Measurements from ENCODE around the gene LYPLAL1. TPM values are rescaled to one million over a fixed set of nuclear protein-coding genes. Genes with fewer than 3 reads are reported as not detected.

The LYPLAL1 gene
- total and polyA plus RNA-seq, 9 of the 15 experiments (the other 6 are each of a cell fraction or from before 2014, with no cell fraction given): 14.9 to 179 (median 46.3) TPM

- no peak for TF ChIP-seq ZNF76 (CRISPR knock-in tag; IDR thresholded peaks at IDR 0.05; ENCODE audit: borderline replicate concordance)
- no peak for TF ChIP-seq PTBP1 (IDR thresholded peaks at IDR 0.05; ENCODE audit: low read depth, low read length)
Observed at GRCh38 chr1:219177363-219177762, 3.7 kb downstream of the LYPLAL1 start (continued).

- Histone ChIP-seq H3K9me1 (ENCODE audit: control insufficient read depth, insufficient read depth, low read length) (no peaks in the 10 kb centered on the region), H3K27me3 (ENCODE audit: control insufficient read depth in 2 of 2, insufficient read depth in 2 of 2, low read length in 2 of 2) (no peaks in the 10 kb centered on the region), H3K4me2 (ENCODE audit: insufficient read depth, low read length) (no peak overlapping the region), H4K20me1 (replicated peaks; ENCODE audit: control insufficient read depth, insufficient read depth, low read length) (0 out of 2 replicates have a peak, but pooled peaks cover 4% of the 10 kb centered on the region), H3K79me2 (ENCODE audit: control insufficient read depth, insufficient read depth, low read length) (peaks cover 54% of the 10 kb centered on the region), H3K9me3 (replicated peaks; ENCODE audit: control insufficient read depth, insufficient read depth, low read depth, low read length) (no peaks in the 10 kb centered on the region), H3K36me3 (ENCODE audit: control insufficient read depth, insufficient read depth, low read length) (peaks cover 43% of the 10 kb centered on the region), H3K27ac (ENCODE audit: extremely low read depth, low read depth, low read length) (no peak overlapping the region), H3K4me3 (no peak overlapping the region), H3K4me1 (replicated peaks in 1 of 2; ENCODE audit: control insufficient read depth in 2 of 2, insufficient read depth in 2 of 2, low read length in 2 of 2) (peaks cover 9 to 10% of the 10 kb centered on the region in 2 experiments; a peak in 3 of 5 replicates), H2AFZ (ENCODE audit: low read depth, low read length) (no peak overlapping the region), H3K9ac (ENCODE audit: insufficient read depth in 1 of 2, low read depth in 2 of 2, low read length in 2 of 2) (no peak overlapping the region)
- POLR2A ChIA-PET: no interaction called here
- ATAC-seq (no peak), DNase-seq (ENCODE audit: extremely low read depth in 1 of 4, low spot score in 3 of 4) (no peak), FAIRE-seq (no peak)
- 86% methylated on average over 1 of the region's 1 CpG for WGBS (ENCODE audit: insufficient coverage, low coverage, missing lambda C conversion rate)
- no TSS peak for BruUV-seq (replicated peaks)
- intact Hi-C loops (cut with micrococcal nuclease) (loop anchor here (5.0 to 10.0 kb wide), 2 partner anchors 111 to 873 kb away; no protein-coding TSS in a partner anchor), in situ Hi-C loops (cut with MboI) (no loop called here)
- CTCF ChIA-PET (ENCODE audit: low intra/inter-chr PET ratio): no interaction called here
- TF ChIP-seq CAMTA2 (CRISPR knock-in tag; conservative IDR thresholded peaks at IDR 0.05) (no peak), BRCA1 (IDR thresholded peaks at IDR 0.05) (no peak), BRCA1 (CRISPR knock-in tag; IDR thresholded peaks at IDR 0.05) (no peak), MAZ (CRISPR knock-in tag; conservative IDR thresholded peaks at IDR 0.05 in 1 of 2, IDR thresholded peaks at IDR 0.05 in 1 of 2) (no peak), TFE3 (CRISPR knock-in tag; IDR thresholded peaks at IDR 0.05) (no peak), DDX20 (tag; IDR thresholded peaks at IDR 0.05; ENCODE audit: low read depth) (no peak), UBTF (IDR thresholded peaks at IDR 0.05; ENCODE audit: borderline replicate concordance in 1 of 2, low read depth in 2 of 2, low read length in 2 of 2) (no peak), ZNF316 (IDR thresholded peaks at IDR 0.05) (no peak), ZFP30 (CRISPR knock-in tag; IDR thresholded peaks at IDR 0.05; ENCODE audit: borderline replicate concordance) (no peak), RBM34 (IDR thresholded peaks at IDR 0.05; ENCODE audit: borderline replicate concordance, insufficient read depth, low read length) (no peak), DEAF1 (CRISPR knock-in tag; IDR thresholded peaks at IDR 0.05) (no peak)
Observed at GRCh38 chr1:219177940-219178339, 4.3 kb downstream of the LYPLAL1 start.
